Breast epithelium (tissue), 4 donors: Measurements from ENCODE around the gene DLG4. TPM values are rescaled to one million over a fixed set of nuclear protein-coding genes. Genes with fewer than 3 reads are reported as not detected.

Source experiments
- DNase-seq, 2 donors: peaks; one replicate each; pipeline ENCODE4 v3.0.0-alpha.2; 2019; ENCODE audit warnings: low spot score in 2 of 2
- H3K27ac ChIP-seq, 2 donors: fragments of 200-600 bp; sonication (generic) in 1 of 2; one replicate each; pipeline ENCODE4 v1.5.1; 2016 to 2019; ENCODE audit warnings: mild to moderate bottlenecking in 1 of 2
- H3K27me3 ChIP-seq, 2 donors: fragments of 200-600 bp; sonication (generic) in 1 of 2; one replicate each; pipeline versions ENCODE4 v1.5.1 to v1.6.0; 2017 to 2019; ENCODE audit warnings: control low read depth in 1 of 2, mild to moderate bottlenecking in 1 of 2
- H3K36me3 ChIP-seq: fragments of 200-600 bp; one replicate; pipeline ENCODE4 v1.5.1; 2019
- H3K4me1 ChIP-seq, 2 donors: fragments of 200-600 bp; sonication (generic); one replicate each; pipeline ENCODE4 v1.5.1; 2016 to 2019; ENCODE audit warnings: control low read depth in 1 of 2
- H3K4me3 ChIP-seq, 3 donors: fragments of 200-600 bp; sonication (generic); 1 replicate in 2 of 3; 2 replicates in 1 of 3; pipeline ENCODE4 v1.5.1; 2016 to 2019; ENCODE audit warnings: mild to moderate bottlenecking in 3 of 3, moderate library complexity in 2 of 3
- H3K9me3 ChIP-seq, 2 donors: fragments of 200-600 bp; sonication (generic) in 1 of 2; one replicate each; pipeline ENCODE4 v1.5.1; 2016 to 2019; ENCODE audit warnings: control low read depth in 1 of 2
- CTCF ChIP-seq, 3 donors: fragments of 450-650 bp; IDR thresholded peaks; one replicate each; pipeline ENCODE4 v1.5.1; 2016 to 2017; ENCODE audit warnings: antibody characterized with exemption in 3 of 3, mild to moderate bottlenecking in 3 of 3, moderate library complexity in 3 of 3
- POLR2A ChIP-seq: fragments of 450-650 bp; IDR thresholded peaks from one replicate; pipeline ENCODE4 v1.6.1; 2016; ENCODE audit warnings: antibody characterized with exemption, mild to moderate bottlenecking, moderate library complexity
- POLR2AphosphoS5 ChIP-seq, 3 donors: sonication (generic); formaldehyde crosslinking; IDR thresholded peaks; one replicate each; pipeline ENCODE4 v1.6.1; 2017; ENCODE audit warnings: antibody characterized with exemption in 3 of 3
- intact Hi-C: fragments of 100-400 bp; cut with DNase I; formaldehyde crosslinking; loops from one replicate; pipeline ENCODE4 v1.15.1; 2023; ENCODE audit warnings: low total_unique reads
- total RNA-seq, 3 donors: library from RNA; depleted of rRNA; stranded (reverse); fragments of >200 nt; gene quantifications; one replicate each; pipeline ENCODE4 v1.1.0, GENCODE V29; 2016

Gene DLG4
- total RNA-seq, 3 donors from 2014 or later = 7.2 to 18.4 (median 11.1) TPM

GRCh38 chr17:7208027-7208571, 11.5 kb downstream of the DLG4 start:
- Histone ChIP-seq H3K4me1 (no peaks in the 10 kb centered on the region), H3K27ac (peak overlapping the region in 1 of 2 donors; percentile 5), H3K27me3 (no peaks in the 10 kb centered on the region), H3K36me3 (no peaks in the 10 kb centered on the region), H3K9me3 (no peaks in the 10 kb centered on the region), H3K4me3 (peak overlapping the region in 1 of 3 donors; percentile 11)
- DNase-seq = no peak
- TF ChIP-seq CTCF (IDR thresholded peaks at IDR 0.05) (no peak), POLR2A (no peak), POLR2AphosphoS5 (IDR thresholded peaks at IDR 0.05) (no peak)
- intact Hi-C loops = no loop called here

GRCh38 chr17:7207120-7208001, 12.3 kb downstream of the DLG4 start:
- no peaks in the 10 kb centered on the region for H3K27me3 ChIP-seq
- DNase-seq = no peak
- H3K9me3 ChIP-seq = no peaks in the 10 kb centered on the region
- intact Hi-C loops = no loop called here
- no peaks in the 10 kb centered on the region for H3K4me1 ChIP-seq
- TF ChIP-seq CTCF (IDR thresholded peaks at IDR 0.05) (no peak), POLR2A (no peak), POLR2AphosphoS5 (IDR thresholded peaks at IDR 0.05) (no peak)
- peak overlapping the region in 1 of 3 donors; percentile 11 for H3K4me3 ChIP-seq
- H3K27ac ChIP-seq = peak overlapping the region; percentile 17 to 32
- H3K36me3 ChIP-seq = no peaks in the 10 kb centered on the region

GRCh38 chr17:7205561-7205960, 14.1 kb downstream of the DLG4 start:
- intact Hi-C loops = no loop called here
- H3K36me3 ChIP-seq = no peaks in the 10 kb centered on the region
- no peaks in the 10 kb centered on the region for H3K27me3 ChIP-seq
- no peaks in the 10 kb centered on the region for H3K4me1 ChIP-seq
- H3K4me3 ChIP-seq = peak overlapping the region; percentile 45 to 71 (median 55)
- no peak for TF ChIP-seq POLR2A
- TF ChIP-seq POLR2AphosphoS5 (IDR thresholded peaks at IDR 0.05) = no peak
- no peak for TF ChIP-seq CTCF (IDR thresholded peaks at IDR 0.05)
- no peak for DNase-seq
- H3K9me3 ChIP-seq = no peaks in the 10 kb centered on the region
- peak overlapping the region; percentile 68 to 81 for H3K27ac ChIP-seq

GRCh38 chr17:7204828-7205461, 14.7 kb downstream of the DLG4 start:
- intact Hi-C loops = no loop called here
- Histone ChIP-seq H3K27me3 (no peaks in the 10 kb centered on the region), H3K36me3 (no peaks in the 10 kb centered on the region), H3K4me1 (no peaks in the 10 kb centered on the region), H3K4me3 (peak overlapping the region; percentile 45 to 71 (median 55)), H3K27ac (peak overlapping the region; percentile 68 to 81), H3K9me3 (no peaks in the 10 kb centered on the region)
- DNase-seq = peak; percentile 61 to 73
- TF ChIP-seq POLR2A = peak; percentile 45
- TF ChIP-seq POLR2AphosphoS5 (IDR thresholded peaks at IDR 0.05) = peak in 2 of 3 donors; percentile 31 to 61
- TF ChIP-seq CTCF (IDR thresholded peaks at IDR 0.05) = no peak
